Kidney (tissue), 14 donors: ENCODE data around the gene MYADM. TPM values are rescaled to one million over a fixed set of nuclear protein-coding genes. Genes with fewer than 3 reads are reported as not detected.

Experiments
- DNase-seq, 5 donors: peaks; one replicate each; pipeline ENCODE4 v3.0.0-alpha.2; 2013 to 2020
- FAIRE-seq: peaks from 2 replicates; lab custom pipeline; 2012; peaks lifted over from hg19 to GRCh38; lab: Jason Lieb, UNC
- H3K27ac ChIP-seq, 2 donors: one replicate each; pipeline ENCODE4 v1.7.0; 2013; ENCODE audit warnings: low read depth in 2 of 2, low read length in 2 of 2, inconsistent platforms in 1 of 2
- H3K27me3 ChIP-seq: one replicate; pipeline ENCODE4 v1.7.1; 2013; ENCODE audit warnings: low read length, inconsistent platforms; ENCODE audit not compliant: control insufficient read depth, insufficient read depth
- H3K36me3 ChIP-seq, 3 donors: one replicate each; pipeline versions ENCODE4 v1.7.0 to v1.7.1; 2013; ENCODE audit warnings: low read length in 3 of 3, control low read depth in 1 of 3, inconsistent platforms in 1 of 3; ENCODE audit not compliant: insufficient read depth in 3 of 3, control insufficient read depth in 2 of 3
- H3K4me1 ChIP-seq, 3 donors: one replicate each; pipeline versions ENCODE4 v1.7.0 to v1.7.1; 2013; ENCODE audit warnings: low read length in 3 of 3, inconsistent platforms in 1 of 3, low read depth in 1 of 3; ENCODE audit not compliant: control insufficient read depth in 2 of 3, insufficient read depth in 2 of 3
- H3K4me3 ChIP-seq, 3 donors: one replicate each; pipeline versions ENCODE4 v1.7.0 to v1.8.1; 2013; ENCODE audit warnings: low read length in 3 of 3, control low read depth in 1 of 3, inconsistent platforms in 1 of 3
- H3K9ac ChIP-seq, 3 donors: one replicate each; pipeline versions ENCODE4 v1.7.0 to v1.7.1; 2013; ENCODE audit warnings: low read length in 3 of 3, control low read depth in 1 of 3, inconsistent platforms in 1 of 3
- H3K9me3 ChIP-seq, 3 donors: one replicate each; pipeline versions ENCODE4 v1.7.0 to v1.7.1; 2013; ENCODE audit warnings: low read length in 3 of 3, control low read depth in 1 of 3, inconsistent platforms in 1 of 3; ENCODE audit not compliant: control insufficient read depth in 2 of 3, insufficient read depth in 1 of 3
- intact Hi-C: fragments of 100-400 bp; cut with DNase I; formaldehyde crosslinking; loops from one replicate; pipeline ENCODE4 v1.11.1; 2022
- polyA plus RNA-seq: library from polyadenylated mRNA; stranded (reverse); fragments of 350-450 nt; fragmentation: Illumina TruSeq; extraction: RNeasy Lipid Tissue Mini Kit (QIAGEN cat#74804); gene quantifications from one replicate; pipeline ENCODE4 v1.2.3, GENCODE V29; 2014; ENCODE audit warnings: low read depth, low replicate concordance; ENCODE audit not compliant: insufficient read depth
- total RNA-seq: library from RNA; stranded (reverse); fragmentation: NEBNext Ultra II Directional; extraction: Animal tissue kit (Norgen Biotek cat#: 25700); gene quantifications from one replicate; pipeline ENCODE4 v1.2.1, GENCODE V29; 2021
- TF ChIP-seq, protein P1 (sequence below): IDR thresholded peaks from 3 replicates; pipeline ENCODE4 v1.5.1; 2012; ENCODE audit warnings: mild to moderate bottlenecking, moderate library complexity, borderline replicate concordance; ENCODE audit not compliant: insufficient read depth; ENCODE audit errors: extremely low read depth
- donor health status: control.
- donor health status: control.
- donor health status: control.
- donor health status: control.
- donor health status: control.
- donor health status: DM: yes; HTN: yes; CAD: no.
- donor health status: Normal renal cell carcinoma (clear cell type).

Gene MYADM
- total and polyA plus RNA-seq, 2 donors from 2014 or later: 13.1 to 90.3 TPM

DNA sequence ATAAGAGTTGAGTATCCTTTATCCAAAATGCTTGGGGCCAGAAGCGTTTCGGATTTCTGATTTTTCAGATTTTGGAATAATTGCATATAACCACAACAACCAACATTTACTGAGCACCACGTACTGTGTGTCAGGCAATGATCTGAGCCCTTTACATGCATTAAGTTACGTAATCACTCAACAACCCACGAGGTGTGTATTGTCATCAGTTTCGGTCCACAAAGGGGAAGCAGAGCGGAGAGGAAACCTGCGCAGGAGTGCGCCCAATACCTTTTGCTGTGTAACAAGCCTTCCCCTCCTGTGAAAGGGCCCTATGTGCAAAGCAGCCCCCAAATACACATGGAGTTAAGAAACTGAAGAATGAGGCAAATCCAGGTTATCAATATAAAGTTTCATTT, 22.8 kb upstream of the MYADM start:
- DNase-seq (no peak), FAIRE-seq (no peak)
- TF ChIP-seq, protein P1, sequence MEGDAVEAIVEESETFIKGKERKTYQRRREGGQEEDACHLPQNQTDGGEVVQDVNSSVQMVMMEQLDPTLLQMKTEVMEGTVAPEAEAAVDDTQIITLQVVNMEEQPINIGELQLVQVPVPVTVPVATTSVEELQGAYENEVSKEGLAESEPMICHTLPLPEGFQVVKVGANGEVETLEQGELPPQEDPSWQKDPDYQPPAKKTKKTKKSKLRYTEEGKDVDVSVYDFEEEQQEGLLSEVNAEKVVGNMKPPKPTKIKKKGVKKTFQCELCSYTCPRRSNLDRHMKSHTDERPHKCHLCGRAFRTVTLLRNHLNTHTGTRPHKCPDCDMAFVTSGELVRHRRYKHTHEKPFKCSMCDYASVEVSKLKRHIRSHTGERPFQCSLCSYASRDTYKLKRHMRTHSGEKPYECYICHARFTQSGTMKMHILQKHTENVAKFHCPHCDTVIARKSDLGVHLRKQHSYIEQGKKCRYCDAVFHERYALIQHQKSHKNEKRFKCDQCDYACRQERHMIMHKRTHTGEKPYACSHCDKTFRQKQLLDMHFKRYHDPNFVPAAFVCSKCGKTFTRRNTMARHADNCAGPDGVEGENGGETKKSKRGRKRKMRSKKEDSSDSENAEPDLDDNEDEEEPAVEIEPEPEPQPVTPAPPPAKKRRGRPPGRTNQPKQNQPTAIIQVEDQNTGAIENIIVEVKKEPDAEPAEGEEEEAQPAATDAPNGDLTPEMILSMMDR: no peak
- intact Hi-C loops: loop anchor here (10.0 kb wide), 1 partner anchor 180 kb away; no protein-coding TSS in a partner anchor
- Histone ChIP-seq H3K4me3 (no peak overlapping the region), H3K9ac (no peak overlapping the region), H3K4me1 (peaks cover 0 to 2% (median 0%) of the 10 kb centered on the region in 3 donors), H3K27ac (no peak overlapping the region), H3K27me3 (no peaks in the 10 kb centered on the region), H3K9me3 (no peaks in the 10 kb centered on the region), H3K36me3 (no peaks in the 10 kb centered on the region)

DNA sequence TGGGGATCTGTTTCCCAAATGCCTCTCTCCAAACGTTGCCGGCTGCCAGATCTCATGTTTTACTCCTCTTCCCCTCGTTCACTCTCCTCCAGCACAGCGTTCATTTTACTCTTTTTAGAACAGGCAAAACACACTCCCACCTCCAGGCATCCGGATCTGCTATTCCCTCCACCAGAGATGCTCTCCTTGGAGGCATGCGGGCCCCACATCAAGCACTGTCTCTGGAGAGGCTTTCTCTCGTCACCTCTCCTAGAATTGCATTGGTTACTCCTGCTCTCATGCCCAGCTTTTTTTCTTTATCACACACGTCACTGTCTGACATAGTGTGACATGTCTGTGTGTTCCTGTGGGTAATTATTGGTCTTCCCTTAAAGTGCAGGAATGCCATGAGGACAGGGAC, 20.1 kb upstream of the MYADM start:
- no peaks in the 10 kb centered on the region for H3K4me1 ChIP-seq
- no peaks in the 10 kb centered on the region for H3K27me3 ChIP-seq
- H3K27ac ChIP-seq: no peak overlapping the region
- intact Hi-C loops: loop anchor here (10.0 kb wide), 1 partner anchor 177 kb away; no protein-coding TSS in a partner anchor
- H3K9ac ChIP-seq: no peak overlapping the region
- no peak for FAIRE-seq
- H3K36me3 ChIP-seq: no peaks in the 10 kb centered on the region
- TF ChIP-seq, protein P1: no peak
- DNase-seq: peak in 1 of 5 donors; percentile 17
- no peak overlapping the region for H3K4me3 ChIP-seq
- H3K9me3 ChIP-seq: no peaks in the 10 kb centered on the region

DNA sequence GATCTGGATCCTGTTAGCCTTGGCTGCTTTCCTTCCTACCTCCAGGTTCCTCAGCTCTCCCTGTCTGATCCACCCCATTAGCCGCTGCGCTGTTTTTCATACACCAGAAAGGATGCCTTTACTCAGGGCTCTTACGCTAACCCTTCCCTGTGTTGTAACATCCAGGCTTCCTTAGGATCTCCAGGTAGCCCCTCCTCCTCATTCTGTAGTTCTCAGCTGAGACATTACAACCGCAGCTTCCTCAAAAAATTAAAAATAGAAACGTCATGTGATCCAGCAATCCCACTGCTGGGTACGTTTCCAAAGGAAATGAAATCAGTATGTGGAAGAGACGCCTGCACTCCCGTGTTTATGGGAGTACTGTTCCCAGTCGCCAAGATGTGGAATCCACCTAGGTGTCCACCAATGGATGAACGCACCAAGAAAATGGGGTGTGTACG, 18.4 kb upstream of the MYADM start:
- Histone ChIP-seq H3K27me3 (no peaks in the 10 kb centered on the region), H3K36me3 (no peaks in the 10 kb centered on the region), H3K27ac (no peak overlapping the region), H3K4me3 (no peak overlapping the region), H3K9ac (no peak overlapping the region), H3K9me3 (no peaks in the 10 kb centered on the region), H3K4me1 (no peaks in the 10 kb centered on the region)
- DNase-seq (peak in 1 of 5 donors; percentile 26), FAIRE-seq (no peak)
- TF ChIP-seq, protein P1: no peak
- intact Hi-C loops: loop anchor here (10.0 kb wide), 1 partner anchor 176 kb away; no protein-coding TSS in a partner anchor

DNA sequence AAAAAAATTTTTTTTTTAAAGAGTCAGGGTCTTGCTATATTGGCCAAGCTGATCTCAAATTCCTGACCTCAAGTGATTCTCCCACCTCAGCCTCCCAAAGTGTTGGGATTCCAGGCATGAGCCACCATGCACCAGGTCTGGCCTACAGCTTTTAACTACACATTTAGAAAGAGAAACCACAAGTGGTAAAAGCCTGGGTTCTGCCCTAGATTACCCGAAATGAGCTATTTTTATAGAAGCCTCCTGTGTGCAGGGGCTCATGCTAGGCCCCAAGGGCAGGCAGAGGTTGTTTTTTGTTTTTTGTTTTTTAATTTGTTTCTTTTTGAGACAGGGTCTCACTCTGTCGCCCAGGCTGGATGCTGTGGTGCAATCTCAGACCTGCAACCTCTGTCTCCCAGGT, 14.0 kb upstream of the MYADM start:
- intact Hi-C loops: no loop called here
- H3K9ac ChIP-seq: no peak overlapping the region
- H3K27ac ChIP-seq: no peak overlapping the region
- H3K27me3 ChIP-seq: no peaks in the 10 kb centered on the region
- H3K4me3 ChIP-seq: no peak overlapping the region
- DNase-seq (no peak), FAIRE-seq (no peak)
- TF ChIP-seq, protein P1: no peak
- no peaks in the 10 kb centered on the region for H3K36me3 ChIP-seq
- H3K9me3 ChIP-seq: no peaks in the 10 kb centered on the region
- H3K4me1 ChIP-seq: no peaks in the 10 kb centered on the region
